Trophoblast cell (in vitro differentiated cells and primary cell): Measurements from ENCODE around the gene CENPU.

Experiments
- DNase-seq, 2 donors: peaks; one replicate each; pipeline ENCODE4 v3.0.0-alpha.2; 2016
- H2AFZ ChIP-seq: 2 replicates; pipeline ENCODE4 v1.6.1; 2013; ENCODE audit warnings: low read length, moderate library complexity, mild to moderate bottlenecking; ENCODE audit not compliant: insufficient read depth, poor library complexity
- H2AK5ac ChIP-seq: 2 replicates; pipeline ENCODE4 v1.6.1; 2013; ENCODE audit warnings: mild to moderate bottlenecking, low read length
- H2BK120ac ChIP-seq: 2 replicates; pipeline ENCODE4 v1.6.1; 2013; ENCODE audit warnings: low read length, mild to moderate bottlenecking, moderate library complexity; ENCODE audit not compliant: insufficient read depth, poor library complexity
- H2BK12ac ChIP-seq: 2 replicates; pipeline ENCODE4 v1.6.1; 2013; ENCODE audit warnings: mild to moderate bottlenecking, low read length, moderate library complexity
- H2BK5ac ChIP-seq: 2 replicates; pipeline ENCODE4 v1.6.1; 2013; ENCODE audit warnings: low read length, low read depth, moderate library complexity, mild to moderate bottlenecking; ENCODE audit not compliant: poor library complexity
- H3K14ac ChIP-seq: 2 replicates; pipeline ENCODE4 v1.6.1; 2013; ENCODE audit warnings: mild to moderate bottlenecking, low read length
- H3K18ac ChIP-seq: 2 replicates; pipeline ENCODE4 v1.6.1; 2013; ENCODE audit warnings: mild to moderate bottlenecking, low read length
- H3K23ac ChIP-seq: 2 replicates; pipeline ENCODE4 v1.6.1; 2013; ENCODE audit warnings: low read length
- H3K27ac ChIP-seq: 2 replicates; pipeline ENCODE4 v1.5.1; 2013; ENCODE audit warnings: low read depth, mild to moderate bottlenecking, inconsistent platforms, low read length, moderate library complexity
- H3K27me3 ChIP-seq: 2 replicates; pipeline ENCODE4 v1.6.1; 2013; ENCODE audit warnings: inconsistent platforms, mild to moderate bottlenecking, low read length, moderate library complexity; ENCODE audit not compliant: insufficient read depth
- H3K36me3 ChIP-seq, 2 experiments: 1 replicate in 1 of 2; 2 replicates in 1 of 2; pipeline ENCODE4 v1.6.1; 2013; ENCODE audit warnings: low read length in 2 of 2, mild to moderate bottlenecking in 2 of 2, moderate library complexity in 1 of 2; ENCODE audit not compliant: insufficient read depth in 2 of 2, control insufficient read depth in 1 of 2
- H3K4ac ChIP-seq: 2 replicates; pipeline ENCODE4 v1.6.1; 2013; ENCODE audit warnings: low read depth, mild to moderate bottlenecking, low read length, moderate library complexity
- H3K4me1 ChIP-seq, 2 experiments: 1 replicate in 1 of 2; 2 replicates in 1 of 2; pipeline ENCODE4 v1.6.1; 2013; ENCODE audit warnings: low read length in 2 of 2, mild to moderate bottlenecking in 2 of 2, moderate library complexity in 1 of 2; ENCODE audit not compliant: insufficient read depth in 2 of 2, control insufficient read depth in 1 of 2
- H3K4me2 ChIP-seq: 2 replicates; pipeline ENCODE4 v1.6.1; 2013; ENCODE audit warnings: inconsistent platforms, mild to moderate bottlenecking, low read length, moderate library complexity
- H3K4me3 ChIP-seq: 2 replicates; pipeline ENCODE4 v1.5.1; 2013; ENCODE audit warnings: mild to moderate bottlenecking, low read depth, low read length, inconsistent platforms
- H3K79me1 ChIP-seq: one replicate; pipeline ENCODE4 v1.6.1; 2013; ENCODE audit warnings: low read length
- H3K79me2 ChIP-seq: 2 replicates; pipeline ENCODE4 v1.6.1; 2013; ENCODE audit warnings: low read length, mild to moderate bottlenecking; ENCODE audit not compliant: control insufficient read depth, insufficient read depth, poor library complexity
- H3K9ac ChIP-seq: 2 replicates; pipeline ENCODE4 v1.6.1; 2013; ENCODE audit warnings: mild to moderate bottlenecking, low read length
- H3K9me3 ChIP-seq: 2 replicates; pipeline ENCODE4 v1.6.1; 2013; ENCODE audit warnings: low read depth, mild to moderate bottlenecking, control low read depth, inconsistent platforms, low read length; ENCODE audit not compliant: insufficient read depth
- H4K12ac ChIP-seq: 2 replicates; pipeline ENCODE4 v1.6.1; 2013; ENCODE audit warnings: low read depth, mild to moderate bottlenecking, low read length, moderate library complexity
- H4K8ac ChIP-seq: 2 replicates; pipeline ENCODE4 v1.6.1; 2013; ENCODE audit warnings: low read depth, mild to moderate bottlenecking, low read length, moderate library complexity
- H4K91ac ChIP-seq: one replicate; pipeline ENCODE4 v1.6.1; 2013; ENCODE audit warnings: low read depth, mild to moderate bottlenecking, low read length, moderate library complexity
- WGBS: extraction: QIAGEN DNeasy Blood & Tissue Kit; methylation state at CpG from one replicate; pipeline ENCODE4 v1.1.7; 2013; ENCODE audit warnings: missing lambda C conversion rate; ENCODE audit not compliant: insufficient read length, insufficient coverage; ENCODE audit errors: extremely low coverage; 5-methylcytosine and 5-hydroxymethylcytosine counted together

Gene CENPU

DNA sequence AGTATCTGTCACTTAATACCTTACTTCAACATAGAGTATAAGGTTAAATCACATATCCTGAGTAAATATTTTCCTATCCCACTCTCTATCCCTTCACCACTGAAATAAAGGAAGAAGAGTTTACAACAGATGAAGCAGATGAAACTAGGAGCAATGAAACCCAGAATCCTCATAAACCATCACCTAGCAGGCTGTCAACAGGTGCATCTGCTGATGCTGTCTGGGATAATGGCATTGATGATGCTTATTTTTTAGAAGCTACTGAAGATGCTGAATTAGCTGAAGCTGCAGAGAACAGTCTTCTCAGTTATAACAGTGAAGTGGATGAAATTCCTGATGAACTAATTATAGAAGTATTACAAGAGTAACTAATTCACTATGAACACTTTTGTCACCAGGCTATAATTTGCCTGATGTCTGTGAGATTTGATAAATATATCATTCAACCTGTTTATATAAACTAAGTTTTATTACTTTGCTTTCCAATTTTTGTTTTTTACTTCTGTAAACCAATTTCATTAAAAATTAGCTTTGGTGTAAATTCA lies 39.4 kb downstream of the CENPU start:
- Histone ChIP-seq H3K4me3 (no peak overlapping the region), H3K18ac (no peak overlapping the region), H4K8ac (no peak overlapping the region), H3K9ac (no peak overlapping the region), H2AFZ (no peak overlapping the region), H3K79me2 (no peaks in the 10 kb centered on the region), H3K4ac (no peak overlapping the region), H2BK12ac (no peak overlapping the region), H3K27me3 (no peaks in the 10 kb centered on the region), H3K23ac (no peak overlapping the region), H3K4me2 (no peak overlapping the region), H2BK5ac (no peak overlapping the region), H3K14ac (no peak overlapping the region), H3K4me1 (no peaks in the 10 kb centered on the region), H2AK5ac (no peak overlapping the region), H2BK120ac (no peak overlapping the region), H4K91ac (no peak overlapping the region), H3K9me3 (no peaks in the 10 kb centered on the region), H3K36me3 (peaks cover 4 to 8% of the 10 kb centered on the region in 2 experiments), H3K27ac (no peak overlapping the region), H4K12ac (no peak overlapping the region), H3K79me1 (no peaks in the 10 kb centered on the region)
- no peak for DNase-seq

GRCh38 chr4:184693056-184693455 lies 40.8 kb downstream of the CENPU start:
- Histone ChIP-seq H3K23ac (no peak overlapping the region), H2BK5ac (no peak overlapping the region), H3K27ac (no peak overlapping the region), H3K18ac (no peak overlapping the region), H3K4ac (no peak overlapping the region), H2AFZ (no peak overlapping the region), H3K79me1 (no peaks in the 10 kb centered on the region), H3K27me3 (no peaks in the 10 kb centered on the region), H3K79me2 (no peaks in the 10 kb centered on the region), H3K9ac (no peak overlapping the region), H3K36me3 (peaks cover 4 to 8% of the 10 kb centered on the region in 2 experiments), H4K91ac (no peak overlapping the region), H2AK5ac (no peak overlapping the region), H4K8ac (no peak overlapping the region), H4K12ac (no peak overlapping the region), H2BK12ac (no peak overlapping the region), H3K4me2 (no peak overlapping the region), H3K9me3 (no peaks in the 10 kb centered on the region), H3K4me1 (peaks cover 0 to 4% of the 10 kb centered on the region in 2 experiments), H2BK120ac (no peak overlapping the region), H3K4me3 (no peak overlapping the region), H3K14ac (no peak overlapping the region)
- DNase-seq, result no peak
- no CpG with 5 or more reads among the region's 5 CpGs for WGBS

GRCh38 chr4:184689681-184690080 lies 44.2 kb downstream of the CENPU start:
- H4K12ac ChIP-seq, result no peak overlapping the region
- H3K4me3 ChIP-seq, result no peak overlapping the region
- H3K23ac ChIP-seq, result no peak overlapping the region
- no peak overlapping the region for H3K14ac ChIP-seq
- H3K4me1 ChIP-seq, result peaks cover 0 to 4% of the 10 kb centered on the region in 2 experiments
- H2AFZ ChIP-seq, result no peak overlapping the region
- no peak overlapping the region for H2AK5ac ChIP-seq
- no peak overlapping the region for H4K91ac ChIP-seq
- no peaks in the 10 kb centered on the region for H3K9me3 ChIP-seq
- no peak overlapping the region for H2BK120ac ChIP-seq
- no peak overlapping the region for H2BK5ac ChIP-seq
- peak in 1 of 2 donors; percentile 20 for DNase-seq
- H3K4me2 ChIP-seq, result no peak overlapping the region
- no peak overlapping the region for H3K27ac ChIP-seq
- no peak overlapping the region for H3K18ac ChIP-seq
- H3K36me3 ChIP-seq, result peaks cover 0 to 6% of the 10 kb centered on the region in 2 experiments
- H3K79me1 ChIP-seq, result no peaks in the 10 kb centered on the region
- no peak overlapping the region for H2BK12ac ChIP-seq
- H3K27me3 ChIP-seq, result no peaks in the 10 kb centered on the region
- no peak overlapping the region for H3K9ac ChIP-seq
- WGBS, result no CpG with 5 or more reads among the region's 5 CpGs
- no peak overlapping the region for H3K4ac ChIP-seq
- no peak overlapping the region for H4K8ac ChIP-seq
- H3K79me2 ChIP-seq, result no peaks in the 10 kb centered on the region

GRCh38 chr4:184688447-184688846 lies 45.4 kb downstream of the CENPU start:
- Histone ChIP-seq H3K79me1 (no peaks in the 10 kb centered on the region), H2BK12ac (no peak overlapping the region), H3K18ac (no peak overlapping the region), H2BK5ac (no peak overlapping the region), H2AFZ (no peak overlapping the region), H3K27me3 (no peaks in the 10 kb centered on the region), H4K12ac (no peak overlapping the region), H4K8ac (no peak overlapping the region), H2BK120ac (no peak overlapping the region), H3K4me3 (no peak overlapping the region), H2AK5ac (no peak overlapping the region), H4K91ac (no peak overlapping the region), H3K4me2 (no peak overlapping the region), H3K4ac (no peak overlapping the region), H3K79me2 (no peaks in the 10 kb centered on the region), H3K9me3 (no peaks in the 10 kb centered on the region), H3K27ac (no peak overlapping the region), H3K36me3 (no peaks in the 10 kb centered on the region), H3K4me1 (peaks cover 0 to 4% of the 10 kb centered on the region in 2 experiments), H3K9ac (no peak overlapping the region), H3K23ac (no peak overlapping the region), H3K14ac (no peak overlapping the region)
- WGBS, result no CpG with 5 or more reads among the region's 11 CpGs
- DNase-seq, result peak; percentile 74 to 80
